Stimulated activated CD4-positive, alpha-beta T cell treated with anti-CD3 and anti-CD28 coated beads, Interleukin-4, amount 100 ng/mL, for 48 hours (primary cell): ENCODE data around the gene ZNF277.
"Not testable (repeated sequence)": the region's sequence is repeated elsewhere in the genome, so short reads cannot be mapped to it uniquely, and the experiment has no call there.

Experiments used
- DNase-seq, 2 donors: peaks; one replicate each; pipeline ENCODE4 v3.0.0-alpha.2; 2020; ENCODE audit warnings: low read depth in 2 of 2

ZNF277 gene

GRCh38 chr7:112211348-112211907 is 4.9 kb downstream of the ZNF277 start:
- no peak for DNase-seq

DNA sequence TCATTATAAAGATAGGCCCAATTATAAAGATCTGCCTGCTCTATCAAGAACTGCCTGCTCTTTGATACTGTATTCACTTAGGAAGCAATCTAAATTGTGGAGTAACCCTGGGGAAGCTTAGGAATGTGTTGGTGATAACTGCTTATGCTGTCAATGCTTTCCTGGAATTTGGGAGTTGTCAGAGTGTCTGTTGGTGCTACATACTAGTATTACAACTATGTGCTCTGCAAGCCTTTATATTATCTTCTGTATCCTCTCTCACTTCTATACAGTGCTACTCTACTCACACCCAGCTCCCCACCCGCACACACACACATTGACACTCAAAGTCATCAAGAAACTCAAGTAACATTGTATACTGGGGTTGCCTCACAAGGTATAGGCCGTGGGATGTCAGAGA is 6.1 kb downstream of the ZNF277 start:
- no peak for DNase-seq

GRCh38 chr7:112213735-112214134 is 7.2 kb downstream of the ZNF277 start:
- DNase-seq = no peak

DNA sequence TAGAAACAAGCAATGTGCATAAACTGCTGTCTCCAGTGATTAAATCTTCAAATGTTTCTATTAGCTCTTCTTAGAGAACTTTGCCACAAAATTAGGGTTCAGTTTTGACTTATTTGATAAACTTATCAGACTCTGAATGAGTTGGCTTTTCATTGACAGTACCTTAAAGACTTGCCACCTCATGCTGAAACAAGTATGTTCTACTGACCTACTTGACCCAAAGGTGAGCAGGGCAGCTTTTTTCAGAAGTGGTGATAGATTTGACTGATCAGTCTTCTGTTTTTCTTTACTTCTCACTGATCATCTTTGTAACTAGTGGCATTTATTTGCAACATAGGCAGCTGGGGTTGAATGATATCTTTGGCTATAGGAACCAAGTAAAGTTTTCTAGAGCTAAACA is 7.8 kb downstream of the ZNF277 start:
- DNase-seq = no peak

DNA sequence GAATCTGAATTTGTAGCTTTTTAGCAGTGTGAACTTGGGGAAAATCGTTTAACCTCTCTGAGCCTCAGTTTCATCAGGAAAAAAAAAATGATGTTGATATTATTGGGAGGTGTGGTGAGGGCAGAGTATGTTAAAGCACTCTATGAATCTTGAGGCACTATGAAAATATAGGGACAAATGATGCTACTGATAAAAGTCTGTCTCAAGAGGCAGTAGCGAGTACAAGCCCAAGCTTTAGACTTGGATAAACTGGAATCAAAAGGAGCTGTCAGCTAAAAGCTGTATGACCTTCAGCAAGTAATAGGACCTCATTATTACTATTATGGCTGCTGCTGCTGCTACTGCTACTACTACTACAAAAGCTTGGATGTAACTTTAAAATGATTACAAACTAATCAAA is 8.4 kb downstream of the ZNF277 start:
- DNase-seq = no peak

DNA sequence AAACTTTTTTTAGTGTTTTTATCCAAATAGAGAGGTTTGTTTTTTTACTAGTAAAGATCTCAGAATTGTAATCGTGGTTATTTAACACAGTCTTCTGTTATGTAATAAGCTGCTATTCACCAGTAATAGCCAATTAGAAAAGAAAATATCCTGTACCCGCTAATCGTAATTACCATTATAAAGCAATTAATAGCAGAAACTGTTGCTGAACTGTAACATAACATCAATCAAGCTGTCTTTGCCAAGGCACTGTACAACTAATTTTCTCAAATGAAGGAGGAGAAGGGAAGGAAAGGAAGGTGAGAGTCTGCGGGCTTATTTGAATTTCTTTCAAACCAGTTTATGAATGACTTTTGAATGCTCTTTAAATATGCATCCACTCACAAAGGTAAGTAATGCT is 9.3 kb downstream of the ZNF277 start:
- no peak for DNase-seq

GRCh38 chr7:112220877-112221434 is 14.5 kb downstream of the ZNF277 start:
- no peak for DNase-seq

- no peak for DNase-seq
These were observed 16.8 kb downstream of the ZNF277 start for GRCh38 chr7:112223310-112223709.

- no peak for DNase-seq
These were observed 17.7 kb downstream of the ZNF277 start for GRCh38 chr7:112224186-112224585.

- DNase-seq = no peak
These were observed 18.5 kb downstream of the ZNF277 start for GRCh38 chr7:112225006-112225405.

DNA sequence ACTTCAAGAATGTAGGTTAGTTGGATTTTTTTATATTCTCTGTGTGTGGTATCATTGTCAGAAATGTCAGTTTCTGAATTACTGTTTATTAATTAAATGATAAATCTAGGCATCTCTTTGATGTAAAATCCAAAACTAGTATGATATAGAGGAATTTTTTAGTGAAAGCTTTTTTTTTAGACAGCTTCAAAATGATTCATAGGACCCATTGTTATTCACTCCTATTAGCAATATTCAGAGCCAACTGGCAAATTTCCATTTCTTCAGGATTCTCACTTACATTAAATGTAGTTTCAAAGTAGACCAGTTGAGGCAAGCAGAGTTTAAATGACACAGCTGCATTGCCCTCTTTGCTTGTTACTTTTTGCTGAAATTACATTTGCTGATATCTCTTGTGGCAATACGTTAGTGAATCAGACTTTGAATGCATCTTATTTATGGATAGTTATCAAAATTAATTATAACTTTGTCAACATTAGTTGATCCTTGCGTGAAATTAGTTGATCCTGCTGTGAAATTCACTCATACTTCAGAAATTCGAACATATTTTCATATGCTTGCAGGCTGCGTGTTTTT is 20.3 kb downstream of the ZNF277 start:
- no peak for DNase-seq

DNA sequence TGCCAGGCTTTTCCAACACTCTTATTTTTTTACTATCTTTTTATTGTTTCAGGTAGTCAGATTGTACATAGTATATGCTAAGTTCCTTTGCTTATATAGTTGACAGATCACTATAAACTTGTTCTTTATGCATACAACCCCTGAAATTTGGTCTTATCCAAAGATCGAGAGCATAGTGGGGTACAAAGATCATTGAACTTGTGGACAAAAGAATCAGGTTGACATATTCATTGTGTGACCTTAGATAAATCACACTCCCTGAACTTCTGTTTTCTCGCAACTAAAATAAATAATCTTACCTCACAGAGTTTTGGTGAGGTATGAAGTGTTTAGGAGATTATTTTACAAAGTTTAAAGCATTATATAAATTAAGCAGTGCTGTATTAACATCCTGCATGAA is 22.1 kb downstream of the ZNF277 start:
- no peak for DNase-seq

DNA sequence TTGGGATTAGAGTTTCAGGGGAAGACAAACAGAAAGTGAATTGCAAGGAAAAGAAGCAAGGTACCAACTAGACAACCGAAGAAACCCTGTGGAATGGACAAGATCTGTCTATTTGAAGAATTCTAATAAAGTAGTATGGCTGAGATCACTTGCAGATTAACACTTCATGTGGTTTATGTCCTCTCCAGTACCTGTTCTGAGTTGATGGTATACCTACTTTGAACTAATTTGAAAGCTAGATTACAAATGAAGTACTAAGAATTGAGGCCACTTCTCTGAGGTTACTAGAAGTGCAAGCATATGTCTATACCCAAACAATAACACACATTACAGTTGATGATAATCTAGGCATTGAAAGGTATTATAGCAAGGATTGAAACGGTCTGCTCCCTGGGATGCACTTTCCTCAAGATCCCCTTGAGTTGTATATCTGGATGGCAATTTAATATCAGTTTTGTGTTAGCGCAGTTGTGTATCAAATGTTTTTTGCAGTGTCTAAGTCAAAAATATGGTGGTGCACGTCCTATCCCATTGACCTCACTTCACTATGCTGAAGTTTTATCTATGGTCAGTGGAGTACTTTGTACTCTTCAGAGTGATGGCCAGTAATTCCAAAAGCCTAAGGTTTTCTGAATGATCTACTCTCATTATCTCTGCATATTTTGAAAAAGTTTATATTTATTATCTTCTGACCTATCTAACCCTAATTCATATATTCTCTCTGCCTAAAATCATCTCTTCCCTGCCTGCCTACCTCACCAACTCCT is 25.9 kb downstream of the ZNF277 start:
- no peak for DNase-seq

DNA sequence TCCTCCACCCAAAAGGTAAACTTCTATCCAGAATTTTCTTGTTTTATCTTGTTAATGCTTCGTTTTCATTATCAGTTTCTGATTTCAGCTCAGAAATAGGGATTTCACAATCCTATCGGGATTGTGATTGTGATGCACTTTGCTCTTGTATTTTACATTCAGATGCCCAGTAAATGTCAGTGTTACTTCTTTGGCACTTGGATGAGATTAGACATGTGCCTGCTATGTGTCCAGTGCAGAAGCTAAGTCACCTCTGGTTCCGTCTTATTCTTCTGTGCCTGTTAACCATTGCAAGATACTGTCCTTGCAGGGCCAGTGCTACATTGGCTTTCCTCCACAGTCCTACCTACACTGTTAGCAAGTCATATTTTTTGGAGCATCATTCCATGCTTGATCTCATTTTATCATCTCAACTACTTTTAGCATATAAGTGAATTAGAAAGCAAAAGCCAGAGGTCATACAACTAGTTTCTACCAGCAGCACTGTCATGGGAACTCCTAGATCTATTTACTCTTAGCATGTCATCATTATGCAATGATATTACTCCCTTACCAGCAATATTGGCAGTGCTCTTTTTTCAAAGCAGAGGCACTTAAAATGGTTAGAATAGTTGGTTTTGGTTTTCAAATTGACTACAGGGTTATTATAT is 26.7 kb downstream of the ZNF277 start:
- DNase-seq = no peak

DNA sequence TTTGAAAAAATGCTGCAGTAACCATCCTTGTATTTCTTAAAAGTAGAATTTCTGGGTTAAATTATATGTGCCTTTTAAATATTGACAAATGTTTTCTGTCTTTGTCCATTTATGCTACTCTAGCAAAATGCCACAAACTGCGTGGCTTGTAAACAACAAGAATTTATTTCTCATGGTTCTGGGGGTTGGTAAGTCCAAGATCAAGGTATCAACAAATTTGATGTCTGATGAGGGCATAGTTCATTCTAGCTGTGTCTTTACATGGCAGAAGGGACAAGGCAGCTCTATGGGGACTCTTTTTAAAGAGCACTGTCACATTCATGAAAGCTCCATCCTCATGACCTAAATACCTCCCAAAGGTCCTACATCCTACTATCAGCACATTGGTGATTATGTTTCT is 27.7 kb downstream of the ZNF277 start:
- no peak for DNase-seq

DNA sequence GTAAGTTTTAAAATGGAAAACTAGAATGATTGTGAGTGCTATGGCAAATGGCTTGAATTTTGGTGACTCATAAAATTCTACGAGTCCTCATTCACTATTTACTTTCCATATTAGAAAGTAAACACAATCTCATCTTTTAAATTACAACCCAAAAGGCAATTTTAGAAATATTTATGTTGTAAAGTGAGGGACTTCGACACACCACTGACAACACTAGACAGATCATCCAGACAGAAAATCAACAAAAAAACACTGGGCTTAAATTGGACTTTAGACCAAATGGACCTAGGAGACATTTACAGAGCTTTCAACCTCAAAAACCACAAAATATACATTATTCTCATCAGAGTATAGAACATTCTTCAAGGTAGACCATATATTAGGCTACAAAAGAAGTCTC is 30.1 kb downstream of the ZNF277 start:
- DNase-seq = no peak

- no peak for DNase-seq
These were observed 31.8 kb downstream of the ZNF277 start for GRCh38 chr7:112238330-112238729.

GRCh38 chr7:112238852-112239610 is 32.5 kb downstream of the ZNF277 start:
- DNase-seq = no peak

GRCh38 chr7:112248598-112248997 is 42.1 kb downstream of the ZNF277 start:
- no peak for DNase-seq

GRCh38 chr7:112249967-112250366 is 43.5 kb downstream of the ZNF277 start:
- DNase-seq = not testable (repeated sequence)

GRCh38 chr7:112252141-112252540 is 45.6 kb downstream of the ZNF277 start:
- no peak for DNase-seq

GRCh38 chr7:112252691-112253090 is 46.2 kb downstream of the ZNF277 start:
- no peak for DNase-seq
